GM04503 (cell line): ENCODE data around the gene KLHL36.
A peak's percentile ranks its signal among the peaks of the same experiment; 100 is the strongest.
"Not testable (repeated sequence)": the region's sequence is repeated elsewhere in the genome, so short reads cannot be mapped to it uniquely, and the experiment has no call there.

Source experiments
- DNase-seq: peaks from one replicate; pipeline ENCODE4 v3.0.0-alpha.2; 2012; ENCODE audit warnings: low read depth

The KLHL36 gene

DNA sequence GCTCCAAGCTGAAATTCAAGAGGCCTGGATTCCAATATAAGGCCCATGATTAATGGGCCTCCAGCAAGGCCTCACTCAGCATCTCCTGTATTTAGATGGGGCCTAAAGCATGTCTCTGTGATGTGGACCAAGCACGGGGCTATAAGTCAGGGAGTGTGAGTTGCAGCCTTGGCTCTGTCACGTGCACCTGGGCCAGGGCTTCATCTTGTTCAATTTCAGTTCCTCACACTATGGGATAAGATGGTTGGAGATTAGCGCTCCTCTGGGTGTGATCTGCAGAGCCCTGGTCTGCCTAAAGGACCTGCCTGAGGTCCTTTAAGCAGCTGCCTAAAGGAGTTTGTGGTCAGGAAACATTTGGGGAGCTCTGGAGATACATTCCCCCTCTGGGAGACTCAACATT lies 25.2 kb downstream of the KLHL36 start:
- DNase-seq = no peak

DNA sequence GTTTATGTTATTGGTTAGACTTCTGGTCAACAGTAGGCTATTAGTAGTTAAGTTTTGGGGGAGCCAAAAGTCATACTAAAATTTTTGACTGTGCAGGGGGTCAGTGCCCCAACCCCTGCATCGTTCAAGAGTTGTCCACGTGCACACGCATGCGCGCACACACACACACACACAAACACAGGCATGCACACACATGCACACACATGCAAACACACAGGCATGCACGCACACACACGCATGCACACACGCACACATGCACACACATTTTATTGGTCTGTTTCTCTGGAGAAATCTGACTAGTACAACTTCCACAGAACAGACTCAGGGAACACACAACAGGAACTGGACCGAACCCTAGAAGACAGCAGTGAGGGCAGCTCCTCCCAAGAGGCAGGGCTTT lies 27.1 kb downstream of the KLHL36 start:
- no peak for DNase-seq

DNA sequence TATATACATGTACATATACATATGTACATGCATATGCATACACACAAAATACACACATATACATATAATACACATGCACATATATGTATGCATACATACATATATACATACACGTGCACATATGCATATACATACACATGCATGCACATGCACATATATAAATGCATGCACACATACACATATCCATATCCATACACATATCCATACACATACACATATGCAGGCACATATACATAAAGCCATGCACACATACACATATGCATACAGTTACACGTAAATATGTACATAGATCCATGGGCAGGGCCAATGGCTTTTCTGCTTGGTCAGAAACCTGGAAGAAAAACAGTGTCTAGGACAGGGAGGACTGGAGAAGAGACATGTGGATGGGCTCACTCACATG lies 27.6 kb downstream of the KLHL36 start:
- no peak for DNase-seq

DNA sequence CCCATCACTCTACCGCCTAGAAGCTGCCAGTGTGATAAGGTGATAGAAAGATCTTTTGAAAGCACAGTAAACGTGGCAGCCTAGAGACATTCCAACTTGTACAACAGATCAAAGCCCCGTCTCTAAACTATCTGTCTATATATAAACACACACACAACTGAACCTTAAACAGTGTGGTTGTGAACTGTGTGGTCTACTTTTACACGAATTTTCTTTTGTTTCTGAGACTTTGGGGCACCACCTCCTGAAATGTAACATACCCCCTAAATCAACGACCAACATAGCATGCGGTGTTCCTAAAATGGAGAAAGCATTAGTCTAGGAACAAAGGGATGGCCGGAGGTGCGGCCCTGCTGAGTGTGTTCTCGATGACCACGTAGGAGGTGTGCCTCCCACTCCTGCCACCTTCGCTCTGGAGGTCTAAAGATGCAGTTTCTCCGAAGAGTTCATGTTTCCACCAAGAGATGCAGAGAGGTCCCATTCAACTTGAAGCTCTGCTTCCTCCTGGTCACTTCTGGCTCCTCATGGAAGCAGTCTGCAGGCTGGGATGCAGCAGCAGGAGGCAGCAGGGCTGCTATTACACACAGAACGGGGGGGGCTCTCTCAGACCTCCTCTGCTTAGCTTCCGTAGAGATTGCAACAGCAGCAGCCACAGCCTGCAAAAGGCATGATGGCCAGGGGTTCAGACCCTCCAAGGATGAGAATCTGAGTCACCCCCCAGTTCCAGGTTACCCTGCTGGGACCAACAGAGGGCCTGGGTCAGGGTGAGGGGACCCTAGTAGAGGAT lies 28.9 kb downstream of the KLHL36 start:
- no peak for DNase-seq

DNA sequence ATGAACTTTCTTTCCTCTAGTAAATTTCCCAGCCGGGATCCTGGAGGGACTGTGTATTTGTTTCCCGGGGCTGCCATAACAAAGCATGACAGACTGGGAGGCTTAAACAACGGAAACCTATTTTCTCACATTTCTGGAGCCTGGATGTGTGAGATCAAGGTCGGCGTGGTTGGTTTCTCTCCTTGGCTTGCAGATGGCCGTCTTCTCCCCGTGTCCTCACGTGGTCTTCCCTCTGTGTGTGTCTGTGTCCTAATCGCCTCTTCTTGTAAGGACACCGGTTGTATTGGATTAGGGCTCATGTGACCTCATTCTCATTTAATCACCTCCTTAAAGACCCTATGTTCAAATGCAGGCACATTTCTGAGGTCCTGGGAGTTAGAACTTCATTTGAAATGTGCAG lies 29.5 kb downstream of the KLHL36 start:
- no peak for DNase-seq

DNA sequence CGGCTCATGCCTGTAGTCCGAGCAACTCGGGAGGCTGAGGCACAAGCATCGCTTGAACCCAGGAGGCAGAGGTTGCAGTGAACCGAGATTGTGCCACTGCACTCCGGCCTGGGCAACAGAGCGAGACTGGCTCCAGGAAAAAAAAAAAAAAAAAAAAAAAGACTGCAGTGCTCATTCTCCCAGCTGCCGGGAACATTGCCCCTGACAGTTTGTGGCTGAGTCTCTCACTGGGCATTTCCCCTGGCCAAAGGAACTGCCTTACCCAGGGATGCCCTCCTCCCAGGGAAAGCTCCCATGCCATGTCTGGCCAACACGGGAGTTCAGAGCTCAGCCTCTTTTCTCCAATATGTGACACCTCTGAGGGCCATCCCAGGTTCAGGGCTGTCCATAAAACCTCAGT lies 30.2 kb downstream of the KLHL36 start:
- no peak for DNase-seq

DNA sequence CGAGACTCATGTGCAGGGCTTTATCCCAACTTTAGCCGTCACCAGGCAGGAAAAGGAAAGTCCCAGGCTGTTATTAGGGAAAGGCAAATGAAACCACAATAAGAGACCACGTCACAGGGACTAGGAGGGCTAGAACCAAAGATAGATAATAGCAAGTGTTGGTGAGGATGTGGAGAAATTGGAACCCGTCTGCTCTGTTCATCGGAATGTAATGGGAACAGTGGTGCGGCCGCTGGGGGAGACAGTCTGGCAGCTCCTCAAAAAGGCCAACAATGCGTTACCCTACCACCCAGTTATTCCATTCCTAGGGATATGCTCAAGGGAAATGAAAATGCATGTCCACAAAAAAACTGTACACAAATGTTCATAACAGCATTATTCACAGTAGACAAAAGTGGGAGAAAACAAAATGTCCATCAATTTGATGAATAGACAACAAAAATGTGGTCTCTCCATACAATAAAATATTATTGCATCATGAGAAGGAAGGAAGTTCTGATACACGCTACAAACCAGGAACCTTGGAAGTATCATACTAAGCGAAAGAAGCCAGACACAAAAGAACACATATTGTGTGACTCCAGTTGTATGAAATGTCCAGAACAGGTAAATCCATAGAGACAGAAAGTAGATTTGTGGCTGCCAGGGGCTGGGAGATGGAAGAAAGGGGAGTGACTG lies 32.0 kb downstream of the KLHL36 start:
- DNase-seq = no peak

DNA sequence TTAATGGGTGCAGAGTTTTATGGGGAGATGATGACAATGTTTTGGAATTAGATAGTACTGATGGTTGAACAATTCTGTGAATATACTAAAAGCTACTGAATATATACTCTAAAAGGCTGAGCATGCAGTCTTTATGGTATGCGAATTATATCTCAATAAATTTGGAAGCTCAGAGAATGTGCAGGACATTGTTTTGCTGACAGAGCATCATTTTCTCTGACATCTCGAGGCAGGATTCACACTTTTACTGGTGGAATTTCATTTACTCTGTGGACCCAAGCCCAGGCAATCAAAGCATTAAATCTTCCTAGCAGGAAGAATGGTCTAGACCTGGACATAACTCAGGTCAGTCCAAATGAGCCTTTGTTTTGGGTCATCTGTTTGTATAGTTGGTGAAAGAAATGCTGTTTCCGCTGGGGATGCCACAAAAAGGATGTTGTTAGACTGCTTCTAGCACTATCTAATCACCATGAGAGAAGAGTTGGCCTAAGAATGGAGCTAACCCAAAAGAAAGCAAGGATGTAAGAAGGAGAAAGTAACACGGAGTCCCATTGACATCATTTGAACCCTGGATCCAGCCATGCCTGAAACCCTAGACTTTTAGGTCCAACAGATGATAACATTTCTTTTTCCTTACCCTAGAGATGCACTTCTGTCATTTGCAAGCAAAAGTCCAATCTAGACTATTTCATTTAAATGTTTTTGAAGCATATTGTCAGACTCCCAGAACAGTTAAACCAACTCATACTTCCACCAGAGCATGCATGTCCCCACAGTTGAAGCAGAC lies 32.7 kb downstream of the KLHL36 start:
- DNase-seq = no peak

DNA sequence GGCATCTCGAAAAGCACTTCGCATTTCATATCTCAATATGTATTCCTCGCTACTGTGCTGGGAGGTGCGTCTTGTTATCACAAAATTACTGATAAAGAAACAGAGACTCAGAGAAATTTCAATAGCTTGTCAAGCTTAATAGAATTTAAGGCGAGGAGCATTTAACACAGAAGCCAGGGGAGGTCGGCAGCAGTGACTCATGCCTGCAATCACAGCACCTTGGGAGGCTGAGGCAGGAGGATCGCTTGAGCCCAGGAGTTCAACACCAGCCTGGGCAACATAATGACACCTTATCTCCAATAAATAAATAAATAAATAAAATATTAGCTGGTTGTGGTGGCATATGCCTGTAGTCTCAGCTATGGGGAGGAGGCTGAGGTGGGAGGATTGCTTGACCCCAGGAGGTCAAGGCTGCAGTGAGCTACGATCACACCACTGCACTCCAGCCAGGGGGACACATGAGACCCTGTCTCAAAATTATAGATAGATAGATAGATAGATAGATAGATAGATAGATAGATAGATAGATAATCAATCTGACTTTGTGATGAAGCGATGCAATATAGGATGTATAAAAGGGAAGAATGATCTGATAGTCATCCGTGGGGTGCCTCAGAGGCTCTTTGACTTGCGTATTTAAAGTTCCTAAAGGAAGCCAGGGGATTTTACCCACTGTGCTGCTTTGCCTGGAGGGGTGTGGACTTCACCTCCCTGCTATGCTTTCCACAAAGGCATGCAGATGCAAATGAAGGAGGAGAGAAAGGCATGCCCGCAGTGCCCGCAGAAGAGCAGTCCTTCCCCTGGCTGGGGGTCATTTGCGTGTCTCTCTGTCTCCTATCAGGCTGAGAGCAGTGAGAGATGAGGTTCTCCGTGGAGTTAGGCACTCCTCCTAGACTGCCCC lies 35.6 kb downstream of the KLHL36 start:
- DNase-seq = no peak

DNA sequence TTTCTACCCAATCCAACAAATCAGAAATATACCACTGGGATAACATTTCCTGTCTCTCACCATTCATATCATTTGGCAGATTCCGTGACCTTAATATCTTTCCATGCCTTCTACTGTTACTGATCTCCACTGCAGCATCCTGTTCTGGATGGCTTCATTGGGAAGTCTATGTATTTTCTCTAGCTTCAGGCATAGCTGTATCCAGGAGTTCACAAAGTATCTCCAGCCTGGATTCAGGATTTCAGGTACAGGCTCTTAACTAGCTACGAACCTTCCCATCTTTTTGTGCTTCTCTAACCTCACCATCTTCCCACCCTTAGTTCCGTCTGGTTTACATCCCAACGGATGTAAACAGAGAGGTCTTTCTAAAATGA lies 36.3 kb downstream of the KLHL36 start:
- no peak for DNase-seq

DNA sequence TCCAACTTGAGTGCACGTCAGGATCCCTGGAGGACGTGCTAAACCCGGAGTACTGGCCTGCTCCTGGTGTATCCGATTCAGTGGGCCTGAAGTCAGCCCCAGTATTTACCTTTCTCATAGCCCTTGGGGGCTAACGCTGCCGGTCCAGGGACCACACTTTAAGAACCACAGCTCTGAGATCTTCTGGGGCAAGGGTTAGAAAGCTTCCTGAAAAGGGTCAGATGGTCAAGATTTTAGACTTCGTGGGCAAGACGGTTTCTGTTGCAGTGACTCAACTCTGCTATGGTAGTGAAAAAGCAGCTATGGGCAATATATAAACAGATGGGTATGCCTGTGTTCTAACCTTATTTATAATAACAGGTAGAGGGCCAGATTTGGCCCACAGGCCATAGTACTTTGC lies 36.9 kb downstream of the KLHL36 start:
- DNase-seq = no peak

DNA sequence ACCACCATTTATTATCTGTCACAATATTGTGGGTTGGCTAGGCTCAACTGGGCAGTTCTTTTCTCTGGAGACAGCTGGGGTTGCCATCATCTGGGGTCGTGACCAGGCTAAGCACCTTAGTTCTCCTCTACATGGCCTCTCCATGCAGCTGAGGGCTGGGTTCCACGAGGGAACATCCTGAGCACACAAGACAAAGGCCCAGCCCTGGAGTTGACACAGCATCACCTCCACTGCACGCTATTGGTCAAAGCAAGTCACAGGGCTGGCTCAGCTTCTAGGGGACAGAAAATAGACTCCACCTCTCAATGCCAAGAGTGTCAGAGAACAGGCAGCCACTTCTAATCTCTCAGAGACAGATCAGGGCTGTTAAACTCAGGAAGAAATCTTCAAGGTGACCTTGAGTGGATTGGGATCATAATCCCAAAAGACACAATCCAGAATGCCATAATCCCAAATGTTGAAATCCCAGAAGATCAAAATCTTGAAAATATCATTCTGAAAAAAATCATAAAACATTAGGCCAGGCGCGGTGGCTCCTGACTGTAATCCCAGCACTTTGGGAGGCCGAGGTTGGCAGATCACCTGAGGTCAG lies 38.5 kb downstream of the KLHL36 start:
- no peak for DNase-seq

DNA sequence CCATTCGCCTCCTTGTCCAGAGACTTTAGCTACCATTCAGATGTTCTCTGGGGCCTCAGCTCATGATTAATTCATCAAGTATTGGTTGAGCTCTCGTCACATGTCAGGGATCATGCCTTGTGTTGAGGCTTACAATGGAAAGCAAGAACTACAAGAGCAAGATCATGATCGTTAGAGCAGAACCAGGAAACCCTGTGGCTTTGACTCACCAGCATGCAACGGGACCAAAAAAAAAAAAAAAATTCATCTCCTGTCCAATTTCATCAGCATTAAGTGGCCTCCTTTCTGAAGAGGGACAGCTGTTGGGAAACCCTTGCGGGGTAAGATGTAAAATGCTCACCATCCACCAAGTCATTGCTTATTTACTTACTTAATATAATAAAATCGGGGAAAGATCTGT lies 39.4 kb downstream of the KLHL36 start:
- peak; percentile 78 for DNase-seq

DNA sequence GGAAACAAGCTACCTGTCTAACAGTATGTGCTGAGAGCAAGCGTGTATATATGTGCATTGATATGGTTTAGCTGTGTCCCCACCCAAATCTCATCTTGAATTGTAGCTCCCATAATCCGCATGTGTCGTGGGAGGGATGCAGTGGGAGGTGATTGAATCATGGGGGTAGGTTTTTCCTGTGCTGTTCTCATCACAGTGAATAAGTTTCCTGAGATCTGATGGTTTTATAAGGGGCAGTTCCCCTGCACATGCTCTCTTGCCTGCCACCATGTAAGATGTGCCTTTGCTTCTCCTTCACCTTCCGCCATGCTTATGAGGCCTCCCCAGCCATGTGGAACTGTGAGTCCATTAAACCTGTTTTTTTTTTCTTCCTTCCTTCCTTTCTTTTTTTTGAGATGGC lies 39.9 kb downstream of the KLHL36 start:
- DNase-seq = not testable (repeated sequence)

DNA sequence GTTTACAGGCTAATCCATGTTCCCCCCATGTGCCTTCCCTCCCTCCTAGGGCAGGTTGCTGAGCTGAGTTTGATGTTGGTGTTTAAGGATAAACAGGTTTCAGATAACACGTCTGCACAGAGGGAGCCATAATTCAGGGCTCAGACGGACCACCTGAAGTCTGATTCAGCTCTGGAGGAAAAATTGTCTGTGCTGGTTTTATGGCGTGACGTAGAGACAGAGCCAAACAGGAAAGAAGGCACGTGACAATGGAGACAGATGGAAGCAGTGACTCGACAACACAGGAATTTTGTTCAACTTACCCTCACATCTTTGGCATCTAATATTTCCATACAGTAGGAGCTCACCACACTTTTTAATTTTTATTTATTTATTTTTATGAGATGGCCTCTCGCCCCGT lies 40.8 kb downstream of the KLHL36 start:
- peak; percentile 86 for DNase-seq

DNA sequence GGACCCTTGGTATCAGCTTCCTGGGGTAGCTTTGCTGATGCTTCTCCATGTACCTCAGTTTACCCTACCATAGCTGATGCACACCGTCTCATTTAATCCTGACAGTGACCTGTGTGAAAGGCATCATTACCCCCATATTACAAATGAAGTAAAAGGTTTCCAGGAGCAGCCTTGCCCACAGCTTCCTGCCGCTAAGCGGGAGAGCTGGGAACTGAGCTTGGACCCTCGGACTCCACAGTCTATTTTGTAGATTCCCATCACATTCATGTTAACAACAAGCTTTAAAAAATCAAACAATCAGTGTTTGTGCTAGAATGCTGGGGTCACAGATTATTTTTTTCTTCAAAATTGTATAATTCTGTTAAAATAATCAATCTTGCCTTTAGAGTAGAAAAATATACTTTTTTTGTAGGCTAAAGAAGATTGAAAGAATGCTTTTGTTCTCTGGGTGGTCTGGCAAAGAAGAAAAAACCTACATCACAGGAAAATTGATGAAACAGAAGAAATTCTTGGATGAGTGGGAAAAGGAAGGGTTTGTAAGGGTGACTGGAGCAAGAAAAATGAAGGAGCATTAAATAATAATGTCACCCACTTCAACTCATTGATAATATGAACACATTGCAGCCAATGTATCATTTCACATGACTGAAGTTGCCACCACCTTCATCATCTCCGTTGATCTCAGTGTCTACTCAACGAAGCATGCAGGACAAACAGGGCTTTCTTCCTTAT lies 41.9 kb downstream of the KLHL36 start:
- DNase-seq = no peak

DNA sequence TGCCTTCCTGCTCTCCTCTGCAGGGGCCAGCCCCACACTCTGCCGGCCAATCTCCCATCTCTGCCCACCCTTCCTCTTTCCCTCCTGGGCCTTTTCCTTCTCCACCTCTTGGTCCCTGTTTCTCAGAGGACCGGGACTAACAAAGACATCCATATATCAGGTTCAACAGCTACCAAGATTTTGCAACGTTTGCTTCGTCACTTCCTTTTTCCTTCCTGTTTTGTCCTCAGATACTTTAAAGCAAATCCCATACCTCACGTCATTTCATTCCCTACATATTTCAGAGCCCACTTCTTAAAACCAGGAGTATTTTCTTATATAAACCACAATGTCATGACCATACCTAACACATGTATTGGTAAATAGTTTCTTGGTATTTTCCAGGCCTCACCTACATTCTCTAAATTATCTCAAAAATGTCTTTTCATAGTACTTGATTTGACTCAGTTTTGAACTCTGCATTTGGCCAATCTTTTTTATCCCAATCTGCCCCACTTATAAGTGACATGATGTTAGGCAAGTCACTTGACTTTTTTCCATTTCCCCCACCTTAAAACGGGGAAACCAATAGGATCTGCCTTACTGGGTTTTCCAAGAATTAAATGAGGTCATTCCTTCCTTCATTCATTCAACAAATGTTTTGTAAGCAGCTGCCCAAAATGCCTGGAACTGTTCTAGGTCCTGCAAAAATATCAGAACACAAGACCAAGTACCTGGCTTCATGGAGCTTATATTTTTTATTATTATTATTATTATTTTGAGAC lies 44.3 kb downstream of the KLHL36 start:
- DNase-seq = no peak

DNA sequence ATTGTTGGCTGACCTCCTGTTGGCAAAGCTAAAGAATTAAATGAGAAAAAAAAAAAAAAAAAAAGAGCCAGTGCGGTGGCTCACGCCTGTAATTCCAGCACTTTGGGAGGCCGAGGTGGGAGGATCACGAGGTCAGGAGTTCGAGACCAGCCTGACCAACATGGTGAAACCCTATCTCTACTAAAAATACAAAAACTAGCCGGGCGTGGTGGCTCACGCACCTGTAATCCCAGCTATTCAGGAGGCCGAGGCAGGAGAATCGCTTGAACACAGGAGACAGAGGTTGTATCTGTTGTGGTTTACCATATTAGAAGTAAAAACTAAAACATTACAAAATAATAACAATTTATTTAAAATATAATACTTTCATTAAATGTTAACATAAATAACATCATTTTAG lies 45.6 kb downstream of the KLHL36 start:
- not testable (repeated sequence) for DNase-seq

DNA sequence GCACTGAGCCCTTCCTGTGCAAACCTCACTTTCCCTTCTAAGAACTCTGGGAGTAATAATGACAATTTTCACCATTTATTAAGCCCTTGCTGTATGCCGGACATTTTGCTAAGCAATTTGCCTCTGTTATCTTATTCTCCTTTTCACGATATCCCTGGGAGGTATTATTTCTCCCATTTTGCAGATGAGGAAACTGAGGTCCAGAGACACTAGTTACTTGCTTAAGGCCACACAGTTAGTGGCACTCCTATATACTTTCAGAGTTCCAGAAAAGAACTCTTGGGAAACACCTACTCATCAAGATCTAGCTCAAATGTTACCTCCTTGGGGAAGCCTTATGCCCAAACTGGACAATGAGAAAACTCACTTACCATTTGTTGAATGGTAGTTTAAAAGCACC lies 46.7 kb downstream of the KLHL36 start:
- no peak for DNase-seq

DNA sequence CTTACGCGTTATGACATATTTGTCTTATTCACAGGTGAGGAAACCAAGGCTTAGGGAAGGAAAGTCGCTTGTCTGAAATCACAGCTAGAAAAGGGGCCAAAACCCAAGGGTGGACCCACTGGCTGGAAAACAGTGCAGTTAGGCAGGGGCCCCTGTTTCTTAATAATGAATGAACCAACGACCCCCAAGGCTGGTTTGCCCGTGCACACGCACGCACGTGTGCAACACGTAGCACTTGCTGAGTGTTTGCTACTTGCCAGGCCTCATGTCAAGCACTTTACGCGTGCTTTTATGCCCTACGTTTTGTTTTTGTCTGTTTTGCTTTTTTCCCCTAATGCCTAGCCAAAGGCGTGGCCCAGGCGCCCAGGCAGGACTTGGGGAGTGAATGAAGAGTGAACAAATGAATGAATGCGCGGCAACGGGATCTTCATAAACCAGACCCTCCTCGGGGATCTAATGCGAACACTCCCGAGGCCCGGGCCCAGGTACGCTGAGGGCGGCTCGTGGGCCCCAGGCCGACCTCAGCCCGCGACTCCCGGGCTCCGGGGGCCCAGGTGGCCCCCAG lies 50.9 kb downstream of the KLHL36 start:
- no peak for DNase-seq
